Measurements from ENCODE around the gene TOP3B. TPM values are rescaled to one million over a fixed set of nuclear protein-coding genes. Genes with fewer than 3 reads are reported as not detected.
A peak's percentile ranks its signal among the peaks of the same experiment; 100 is the strongest.

TOP3B gene
- total RNA-seq, 4 donors from 2014 or later: 8.9 to 24.9 (median 18.6) TPM

DNA sequence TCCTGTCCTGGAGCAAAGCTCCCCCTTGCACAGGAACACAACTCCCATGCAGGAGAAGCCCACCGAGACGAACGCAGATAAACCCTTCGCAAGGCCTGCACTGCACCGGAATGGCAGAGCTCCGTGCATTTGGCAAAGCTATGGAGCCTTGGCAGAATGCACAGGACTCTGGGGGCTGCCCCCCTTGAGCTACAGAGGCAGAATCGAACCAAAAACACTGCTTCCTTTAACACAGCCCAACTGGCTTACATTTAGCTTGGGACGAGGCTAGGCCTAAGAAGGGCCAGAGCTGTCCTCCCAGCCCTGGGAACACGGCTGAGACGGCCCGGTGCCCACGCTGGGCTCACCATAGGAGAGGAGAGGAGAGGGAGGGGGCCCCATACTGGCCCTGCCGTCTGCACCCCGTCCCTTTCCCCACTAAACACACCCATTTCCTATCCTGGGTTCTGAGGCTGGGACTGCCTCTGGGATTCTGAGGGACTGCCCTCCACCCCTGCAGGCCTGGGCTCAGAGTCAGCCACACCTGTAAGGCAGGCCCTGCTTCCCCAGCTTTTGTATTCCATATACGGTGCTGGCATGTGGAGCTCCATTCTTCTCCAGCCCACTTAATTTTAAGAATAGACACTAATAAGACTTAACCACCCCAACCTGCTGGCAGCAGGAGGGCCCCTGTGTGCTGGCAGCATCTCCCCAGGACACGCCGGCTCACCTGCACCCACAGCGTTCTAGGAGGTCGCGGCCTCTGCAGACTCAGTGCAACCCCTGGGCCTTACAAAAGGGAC, 62.9 kb downstream of the TOP3B start:
- H3K9me3 ChIP-seq: no peaks in the 10 kb centered on the region
- H3K4me3 ChIP-seq: no peak overlapping the region
- H3K27me3 ChIP-seq: no peaks in the 10 kb centered on the region
- peaks cover 0 to 13% (median 7%) of the 10 kb centered on the region in 3 donors for H3K4me1 ChIP-seq
- H3K27ac ChIP-seq: no peak overlapping the region
- no peak for ATAC-seq
- TF ChIP-seq POLR2AphosphoS5 (IDR thresholded peaks at IDR 0.05) (no peak), POLR2A (IDR thresholded peaks at IDR 0.05) (no peak), EP300 (IDR thresholded peaks at IDR 0.05) (no peak)
- TF ChIP-seq, protein P1, sequence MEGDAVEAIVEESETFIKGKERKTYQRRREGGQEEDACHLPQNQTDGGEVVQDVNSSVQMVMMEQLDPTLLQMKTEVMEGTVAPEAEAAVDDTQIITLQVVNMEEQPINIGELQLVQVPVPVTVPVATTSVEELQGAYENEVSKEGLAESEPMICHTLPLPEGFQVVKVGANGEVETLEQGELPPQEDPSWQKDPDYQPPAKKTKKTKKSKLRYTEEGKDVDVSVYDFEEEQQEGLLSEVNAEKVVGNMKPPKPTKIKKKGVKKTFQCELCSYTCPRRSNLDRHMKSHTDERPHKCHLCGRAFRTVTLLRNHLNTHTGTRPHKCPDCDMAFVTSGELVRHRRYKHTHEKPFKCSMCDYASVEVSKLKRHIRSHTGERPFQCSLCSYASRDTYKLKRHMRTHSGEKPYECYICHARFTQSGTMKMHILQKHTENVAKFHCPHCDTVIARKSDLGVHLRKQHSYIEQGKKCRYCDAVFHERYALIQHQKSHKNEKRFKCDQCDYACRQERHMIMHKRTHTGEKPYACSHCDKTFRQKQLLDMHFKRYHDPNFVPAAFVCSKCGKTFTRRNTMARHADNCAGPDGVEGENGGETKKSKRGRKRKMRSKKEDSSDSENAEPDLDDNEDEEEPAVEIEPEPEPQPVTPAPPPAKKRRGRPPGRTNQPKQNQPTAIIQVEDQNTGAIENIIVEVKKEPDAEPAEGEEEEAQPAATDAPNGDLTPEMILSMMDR (IDR thresholded peaks at IDR 0.05): no peak
- peaks cover 0 to 56% of the 10 kb centered on the region in 2 donors for H3K36me3 ChIP-seq
- WGBS, 2 donors (ENCODE audit: low coverage in 1 of 2): 69 to 88% methylated on average over 5 to 12 of the region's 20 CpGs

GRCh38 chr22:21918466-21919185, 64.0 kb downstream of the TOP3B start:
- Histone ChIP-seq H3K36me3 (peaks cover 0 to 45% of the 10 kb centered on the region in 2 donors), H3K27ac (no peak overlapping the region), H3K27me3 (no peaks in the 10 kb centered on the region), H3K4me3 (no peak overlapping the region), H3K9me3 (no peaks in the 10 kb centered on the region), H3K4me1 (peaks cover 0 to 13% (median 7%) of the 10 kb centered on the region in 3 donors)
- WGBS, 2 donors (ENCODE audit: low coverage in 1 of 2): 80 to 90% methylated on average over 2 to 9 of the region's 12 CpGs
- TF ChIP-seq EP300 (IDR thresholded peaks at IDR 0.05) (no peak), POLR2AphosphoS5 (IDR thresholded peaks at IDR 0.05) (no peak), POLR2A (IDR thresholded peaks at IDR 0.05) (no peak)
- TF ChIP-seq, protein P1 (IDR thresholded peaks at IDR 0.05): no peak
- no peak for ATAC-seq

GRCh38 chr22:21917959-21918261, 64.7 kb downstream of the TOP3B start:
- Histone ChIP-seq H3K4me3 (no peak overlapping the region), H3K4me1 (peaks cover 0 to 13% (median 7%) of the 10 kb centered on the region in 3 donors), H3K27ac (no peak overlapping the region), H3K27me3 (no peaks in the 10 kb centered on the region), H3K9me3 (no peaks in the 10 kb centered on the region), H3K36me3 (peaks cover 0 to 38% of the 10 kb centered on the region in 2 donors)
- WGBS, 2 donors (ENCODE audit: low coverage in 1 of 2): no CpG with 5 or more reads among the region's 6 CpGs
- ATAC-seq: no peak
- TF ChIP-seq, protein P1 (IDR thresholded peaks at IDR 0.05): no peak
- no peak for TF ChIP-seq EP300 (IDR thresholded peaks at IDR 0.05)
- no peak for TF ChIP-seq POLR2A (IDR thresholded peaks at IDR 0.05)
- no peak for TF ChIP-seq POLR2AphosphoS5 (IDR thresholded peaks at IDR 0.05)

DNA sequence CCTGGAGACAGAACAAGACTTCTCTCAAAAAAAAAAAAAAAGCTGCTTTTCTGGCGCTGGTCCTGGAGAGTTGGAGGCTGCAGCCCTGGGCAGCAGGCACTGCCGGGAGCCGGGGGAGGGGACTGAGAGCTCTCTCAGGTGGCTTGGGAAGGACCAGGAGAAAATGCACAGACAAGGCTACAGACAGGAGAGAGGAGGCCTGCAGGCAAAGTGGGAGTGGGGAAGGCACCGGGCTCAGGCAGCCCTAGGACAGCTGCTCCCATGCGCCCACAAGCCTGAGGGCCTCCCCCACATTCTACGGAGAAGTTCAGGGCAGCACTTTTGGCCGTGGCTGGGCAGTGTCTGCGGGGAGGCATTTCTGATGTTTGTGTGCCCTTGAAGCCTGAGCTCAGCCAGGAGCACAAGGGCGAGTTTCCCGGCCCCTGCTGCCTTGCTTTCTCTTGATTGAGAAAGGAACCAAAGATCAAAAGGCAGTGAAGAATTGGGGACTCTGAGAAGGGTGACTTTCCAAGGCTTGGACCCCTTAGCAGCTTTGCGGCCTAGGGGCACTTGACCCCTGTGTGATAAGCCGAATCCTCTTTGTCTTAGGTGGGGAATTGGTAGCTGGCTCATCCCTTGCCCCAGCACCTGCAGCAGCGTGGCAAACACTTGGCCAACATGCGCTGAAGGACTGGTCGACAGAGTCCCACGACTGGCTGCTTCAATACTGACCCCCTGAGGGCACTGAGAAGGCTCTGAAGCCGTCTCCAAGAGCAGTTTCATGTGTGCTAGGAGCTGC, 65.2 kb downstream of the TOP3B start:
- Histone ChIP-seq H3K4me1 (peaks cover 0 to 13% (median 7%) of the 10 kb centered on the region in 3 donors), H3K27ac (no peak overlapping the region), H3K9me3 (no peaks in the 10 kb centered on the region), H3K4me3 (no peak overlapping the region), H3K27me3 (no peaks in the 10 kb centered on the region), H3K36me3 (peaks cover 0 to 33% of the 10 kb centered on the region in 2 donors)
- TF ChIP-seq POLR2A (IDR thresholded peaks at IDR 0.05) (no peak), EP300 (IDR thresholded peaks at IDR 0.05) (no peak), POLR2AphosphoS5 (IDR thresholded peaks at IDR 0.05) (no peak)
- TF ChIP-seq, protein P1 (IDR thresholded peaks at IDR 0.05): no peak
- 0 to 25% methylated on average over 3 to 4 of the region's 17 CpGs for WGBS, 2 donors (ENCODE audit: low coverage in 1 of 2)
- peak; percentile 45 for ATAC-seq
